Large intestine (tissue), 3 donors: ENCODE measurements around the gene CPVL. TPM values are rescaled to one million over a fixed set of nuclear protein-coding genes. Genes with fewer than 3 reads are reported as not detected.

Source experiments
- DNase-seq, 2 donors: peaks; one replicate each; pipeline versions ENCODE4 v3.0.0 to v3.0.0-alpha.2; 2013
- H3K27ac ChIP-seq: one replicate; pipeline ENCODE4 v1.5.1; 2013; ENCODE audit warnings: low read length
- H3K27me3 ChIP-seq: 2 replicates; pipeline ENCODE4 v1.6.1; 2013; ENCODE audit warnings: low read length; ENCODE audit not compliant: control insufficient read depth, insufficient read depth
- H3K36me3 ChIP-seq: 2 replicates; pipeline ENCODE4 v1.6.1; 2013; ENCODE audit warnings: low read length; ENCODE audit not compliant: control insufficient read depth, insufficient read depth
- H3K4me1 ChIP-seq: one replicate; pipeline ENCODE4 v1.6.1; 2013; ENCODE audit warnings: low read length; ENCODE audit not compliant: control insufficient read depth, insufficient read depth
- H3K4me3 ChIP-seq: one replicate; pipeline ENCODE4 v1.5.1; 2013; ENCODE audit warnings: low read length
- H3K9me3 ChIP-seq: one replicate; pipeline ENCODE4 v1.6.1; 2013; ENCODE audit warnings: mild to moderate bottlenecking, low read depth, low read length, moderate library complexity; ENCODE audit not compliant: control insufficient read depth
- WGBS: methylation state at CpG from one replicate; pipeline ENCODE4 v1.1.5; 2013; ENCODE audit warnings: low lambda C conversion rate; ENCODE audit not compliant: insufficient coverage; 5-methylcytosine and 5-hydroxymethylcytosine counted together
- polyA plus RNA-seq: library from polyadenylated mRNA; unstranded; fragments of 120-200 nt; gene quantifications from one replicate; pipeline ENCODE4 v1.2.1, GENCODE V29; 2013

Gene CPVL
- polyA plus RNA-seq, 1 donor: 333 TPM

GRCh38 chr7:28960071-28960840, 186.1 kb downstream of the CPVL start:
- H3K36me3 ChIP-seq: no peaks in the 10 kb centered on the region
- DNase-seq: no peak
- peaks cover 10% of the 10 kb centered on the region for H3K9me3 ChIP-seq
- WGBS: no CpG with 5 or more reads among the region's 7 CpGs
- peaks cover 13% of the 10 kb centered on the region for H3K4me1 ChIP-seq
- no peak overlapping the region for H3K27ac ChIP-seq
- peaks cover 37% of the 10 kb centered on the region for H3K27me3 ChIP-seq
- H3K4me3 ChIP-seq: no peak overlapping the region

- Histone ChIP-seq H3K27me3 (peaks cover 39% of the 10 kb centered on the region), H3K4me3 (no peak overlapping the region), H3K27ac (peak overlapping the region; percentile 6), H3K36me3 (no peaks in the 10 kb centered on the region), H3K9me3 (peaks cover 10% of the 10 kb centered on the region), H3K4me1 (peaks cover 15% of the 10 kb centered on the region)
- DNase-seq: no peak
- no CpG with 5 or more reads among the region's 6 CpGs for WGBS
These were observed 187.4 kb downstream of the CPVL start for GRCh38 chr7:28958980-28959347.

DNA sequence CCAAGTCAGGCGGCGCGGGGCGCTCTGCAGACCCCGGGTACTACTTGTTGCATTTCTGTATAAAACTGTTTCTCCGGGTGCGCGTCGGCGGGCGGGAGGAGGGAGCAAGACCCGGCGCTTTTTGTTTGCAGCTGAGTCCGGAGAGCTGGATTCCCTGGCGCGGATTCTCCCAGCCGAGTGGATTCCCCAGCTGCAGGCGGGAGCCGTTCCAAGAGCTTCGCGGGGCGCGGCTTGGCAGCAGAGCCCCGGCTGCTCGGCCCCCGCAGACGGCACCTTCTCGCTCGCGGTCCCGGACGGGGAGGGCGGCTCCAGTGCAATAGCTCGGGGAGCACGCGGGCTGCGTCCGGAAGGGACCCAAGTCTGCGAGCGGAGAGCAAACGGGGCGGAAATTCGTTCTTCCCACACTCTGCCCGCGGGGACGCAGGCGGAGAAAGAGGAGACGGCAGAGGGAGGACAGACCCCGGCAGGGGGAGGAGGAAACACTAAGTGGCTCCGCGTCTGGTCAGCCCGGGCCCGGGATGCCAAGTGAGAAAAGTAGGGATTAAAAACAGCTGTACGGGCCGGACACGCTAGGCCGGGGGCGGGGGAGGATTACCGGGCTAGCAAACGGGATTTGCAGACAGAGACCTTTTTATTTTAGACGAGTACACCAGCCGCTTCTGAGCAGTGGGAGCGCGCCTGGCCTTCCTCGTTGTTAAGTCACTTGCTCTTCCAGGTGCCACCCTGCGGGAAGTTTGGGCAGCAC, 187.9 kb downstream of the CPVL start, which contains the start of gene TRIL:
TSS of gene TRIL (minus strand) at position 96 of the 745 bp plus-strand sequence. CDS start 284 bp downstream, outside the sequence.
- Histone ChIP-seq H3K27ac (peak within 1 kb of the TSS; percentile 50), H3K9me3 (peaks cover 10% of the 10 kb centered on the region), H3K4me3 (peak within 1 kb of the TSS; percentile 45), H3K27me3 (peaks cover 39% of the 10 kb centered on the region), H3K4me1 (peaks cover 15% of the 10 kb centered on the region), H3K36me3 (no peaks in the 10 kb centered on the region)
- WGBS: 0% methylated on average over 1 of the region's 66 CpGs
- DNase-seq: peak; percentile 29 to 75

GRCh38 chr7:28957751-28958234, 188.5 kb downstream of the CPVL start:
- DNase-seq: no peak
- WGBS: no CpG with 5 or more reads among the region's 47 CpGs
- H3K9me3 ChIP-seq: peaks cover 10% of the 10 kb centered on the region
- H3K27ac ChIP-seq: peak overlapping the region; percentile 50
- no peaks in the 10 kb centered on the region for H3K36me3 ChIP-seq
- peak overlapping the region; percentile 45 for H3K4me3 ChIP-seq
- H3K4me1 ChIP-seq: peaks cover 15% of the 10 kb centered on the region
- peaks cover 39% of the 10 kb centered on the region for H3K27me3 ChIP-seq

DNA sequence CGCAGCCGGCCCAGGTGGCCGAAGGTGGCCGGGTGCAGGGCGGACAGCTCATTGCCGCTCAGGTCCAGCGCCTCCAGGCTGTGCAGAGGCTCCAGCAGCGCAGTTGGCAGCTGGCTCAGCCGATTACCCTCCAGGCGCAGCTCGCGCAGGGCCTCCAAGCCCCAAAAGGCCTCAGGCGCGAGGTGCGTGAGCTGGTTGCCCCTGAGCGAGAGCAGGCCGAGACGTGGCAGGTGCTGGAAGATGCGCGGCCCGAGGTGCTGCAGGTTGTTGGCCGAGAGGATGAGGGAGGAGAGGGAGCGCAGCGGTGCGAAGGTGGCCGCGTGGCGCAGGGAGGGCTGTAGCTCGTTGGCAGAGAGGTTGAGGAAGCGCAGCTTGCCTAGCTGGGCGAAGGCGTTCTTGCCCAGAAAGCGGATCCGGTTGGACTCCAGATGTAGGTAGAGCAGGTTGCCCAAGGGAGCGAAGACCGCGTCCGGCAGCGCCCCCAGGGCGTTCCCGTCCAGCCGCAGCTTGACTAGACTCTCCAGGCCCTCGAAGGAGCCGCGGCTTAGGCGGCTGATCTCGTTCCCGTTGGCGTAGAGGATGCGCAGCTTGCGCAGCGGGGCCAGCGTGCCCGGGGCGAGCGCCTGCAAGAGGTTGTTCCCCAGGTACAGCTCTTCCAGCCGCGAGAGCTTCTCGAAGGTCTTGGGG, 189.1 kb downstream of the CPVL start:
- peaks cover 15% of the 10 kb centered on the region for H3K4me1 ChIP-seq
- H3K27ac ChIP-seq: peak overlapping the region; percentile 50
- WGBS: no CpG with 5 or more reads among the region's 59 CpGs
- H3K36me3 ChIP-seq: no peaks in the 10 kb centered on the region
- H3K27me3 ChIP-seq: peaks cover 39% of the 10 kb centered on the region
- DNase-seq: peak; percentile 22 to 72
- peak overlapping the region; percentile 45 for H3K4me3 ChIP-seq
- H3K9me3 ChIP-seq: peaks cover 10% of the 10 kb centered on the region

- H3K27ac ChIP-seq: peak overlapping the region; percentile 33
- H3K9me3 ChIP-seq: peaks cover 10% of the 10 kb centered on the region
- H3K27me3 ChIP-seq: peaks cover 39% of the 10 kb centered on the region
- H3K36me3 ChIP-seq: no peaks in the 10 kb centered on the region
- H3K4me1 ChIP-seq: peaks cover 15% of the 10 kb centered on the region
- H3K4me3 ChIP-seq: peak overlapping the region; percentile 45
- no CpG with 5 or more reads among the region's 39 CpGs for WGBS
- peak in 1 of 2 donors; percentile 81 for DNase-seq
These were observed 189.7 kb downstream of the CPVL start for GRCh38 chr7:28956608-28957063.

DNA sequence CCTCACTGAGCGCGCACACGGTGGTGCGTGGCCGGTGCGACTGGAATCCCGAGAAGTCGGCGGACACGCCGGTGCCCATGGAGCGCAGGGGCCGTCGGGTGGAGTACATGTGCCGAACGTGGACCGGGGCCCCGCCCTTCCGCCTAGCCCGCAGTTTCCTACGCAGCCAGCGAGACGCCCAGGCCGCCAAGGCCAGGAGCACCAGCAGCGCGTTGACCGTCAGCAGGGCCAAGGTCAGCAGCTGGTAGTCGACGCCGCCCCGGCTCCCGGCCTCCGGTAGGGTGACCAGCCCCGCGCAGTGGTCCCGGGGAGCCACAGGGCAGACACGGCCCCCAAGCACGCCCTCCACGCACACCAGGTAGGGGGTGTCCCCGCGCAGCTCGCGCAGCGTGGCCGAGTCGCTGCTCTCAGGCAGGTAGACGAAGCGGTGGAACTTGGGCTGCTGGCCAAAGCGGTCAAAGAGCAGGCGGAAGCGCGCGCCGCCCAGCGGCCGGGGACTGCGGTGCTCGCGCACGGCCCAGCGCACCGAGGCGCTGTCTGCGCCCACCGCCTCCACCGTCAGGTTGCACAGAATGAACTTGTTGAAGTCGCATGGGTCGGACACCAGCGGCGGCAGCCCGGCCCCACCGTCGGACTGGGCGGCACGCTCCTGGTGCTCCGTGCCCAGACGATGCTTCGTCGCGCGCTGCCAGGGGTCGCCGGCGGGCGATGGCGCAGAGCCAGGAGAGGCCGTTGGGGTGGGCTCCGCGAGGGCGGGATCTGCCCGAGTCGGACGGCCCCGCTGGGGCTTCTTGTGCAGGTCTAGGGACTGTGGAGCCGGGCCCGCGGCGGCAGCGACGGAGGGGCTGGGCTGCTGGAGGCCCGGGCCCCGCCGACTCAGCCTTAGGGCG, 190.4 kb downstream of the CPVL start:
- Histone ChIP-seq H3K36me3 (no peaks in the 10 kb centered on the region), H3K9me3 (peaks cover 10% of the 10 kb centered on the region), H3K27ac (peak overlapping the region; percentile 46), H3K4me1 (peaks cover 15% of the 10 kb centered on the region), H3K27me3 (peaks cover 39% of the 10 kb centered on the region), H3K4me3 (peak overlapping the region; percentile 45)
- DNase-seq: peak; percentile 80 to 90
- WGBS: no CpG with 5 or more reads among the region's 104 CpGs

GRCh38 chr7:28955356-28955717, 191.0 kb downstream of the CPVL start:
- Histone ChIP-seq H3K27ac (no peak overlapping the region), H3K4me1 (peaks cover 15% of the 10 kb centered on the region), H3K9me3 (peaks cover 10% of the 10 kb centered on the region), H3K27me3 (peaks cover 39% of the 10 kb centered on the region), H3K4me3 (peak overlapping the region; percentile 45), H3K36me3 (no peaks in the 10 kb centered on the region)
- no CpG with 5 or more reads among the region's 22 CpGs for WGBS
- no peak for DNase-seq

- WGBS: no CpG with 5 or more reads among the region's 5 CpGs
- Histone ChIP-seq H3K9me3 (peaks cover 10% of the 10 kb centered on the region), H3K27ac (no peak overlapping the region), H3K4me1 (peaks cover 15% of the 10 kb centered on the region), H3K27me3 (peaks cover 39% of the 10 kb centered on the region), H3K4me3 (peak overlapping the region; percentile 45), H3K36me3 (no peaks in the 10 kb centered on the region)
- DNase-seq: no peak
These were observed 191.4 kb downstream of the CPVL start for GRCh38 chr7:28954946-28955345.
